Stimulated activated CD8-positive, alpha-beta memory T cell treated with anti-CD3 and anti-CD28 coated beads, Interleukin-12 subunit alpha, Interleukin-12 subunit beta, amount 100 ng/mL, for 24 hours (primary cell): Measurements from ENCODE around the gene IDI1.
"Not testable (repeated sequence)": the region's sequence is repeated elsewhere in the genome, so short reads cannot be mapped to it uniquely, and the experiment has no call there.

Source experiments
- DNase-seq: peaks from one replicate; pipeline ENCODE4 v3.0.0-alpha.2; 2020; ENCODE audit errors: extremely low read depth

Gene IDI1

GRCh38 chr10:1048732-1049424 lies at the start of gene IDI1:
IDI1 (minus strand) TSS chr10:1049119; CDS start chr10:1049003, 116 bp downstream.
- peak; percentile 93 for DNase-seq

DNA sequence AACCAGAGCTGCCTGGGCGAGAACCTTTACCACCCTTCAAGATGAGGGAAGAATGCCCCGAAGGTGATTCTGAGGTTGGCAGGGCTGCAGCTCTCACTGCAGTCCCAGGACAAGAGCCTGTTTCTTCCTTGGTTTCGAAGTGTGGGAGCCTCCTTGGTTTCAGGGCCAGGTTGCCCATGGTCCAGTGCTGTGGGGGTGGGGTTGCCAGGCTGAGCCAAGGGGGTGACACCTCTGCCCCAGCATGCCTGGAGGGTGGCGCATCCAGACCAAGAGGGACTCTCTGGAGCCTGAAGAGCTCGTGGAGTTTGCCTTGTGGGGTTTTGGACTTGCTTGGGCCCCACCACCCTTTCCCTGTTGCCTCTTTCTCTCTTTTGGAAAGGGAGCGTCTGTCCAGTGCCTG lies 48.5 kb upstream of the IDI1 start:
- DNase-seq = no peak

- DNase-seq = no peak
Observed at GRCh38 chr10:1096287-1096889, 47.5 kb upstream of the IDI1 start.

DNA sequence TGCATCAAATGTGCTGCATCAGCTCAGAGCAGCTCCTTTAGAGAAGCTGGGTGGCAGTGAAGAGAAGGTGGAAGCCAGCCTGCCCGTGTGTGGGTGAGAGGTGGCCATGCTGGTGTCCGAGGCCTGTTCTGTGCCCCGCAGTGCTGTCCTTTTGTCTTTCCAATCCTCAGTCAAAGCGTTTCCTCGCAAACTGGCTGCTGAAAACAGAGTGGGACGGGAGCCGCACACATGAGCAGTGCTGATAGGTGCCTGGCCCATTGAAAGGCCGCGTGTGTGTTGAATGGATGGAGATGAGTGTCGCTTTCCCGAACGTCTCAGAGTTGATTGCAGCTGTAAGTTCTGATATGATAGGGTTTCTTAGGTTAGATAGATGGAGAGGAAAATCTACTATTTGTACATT lies 46.6 kb upstream of the IDI1 start:
- no peak for DNase-seq

DNA sequence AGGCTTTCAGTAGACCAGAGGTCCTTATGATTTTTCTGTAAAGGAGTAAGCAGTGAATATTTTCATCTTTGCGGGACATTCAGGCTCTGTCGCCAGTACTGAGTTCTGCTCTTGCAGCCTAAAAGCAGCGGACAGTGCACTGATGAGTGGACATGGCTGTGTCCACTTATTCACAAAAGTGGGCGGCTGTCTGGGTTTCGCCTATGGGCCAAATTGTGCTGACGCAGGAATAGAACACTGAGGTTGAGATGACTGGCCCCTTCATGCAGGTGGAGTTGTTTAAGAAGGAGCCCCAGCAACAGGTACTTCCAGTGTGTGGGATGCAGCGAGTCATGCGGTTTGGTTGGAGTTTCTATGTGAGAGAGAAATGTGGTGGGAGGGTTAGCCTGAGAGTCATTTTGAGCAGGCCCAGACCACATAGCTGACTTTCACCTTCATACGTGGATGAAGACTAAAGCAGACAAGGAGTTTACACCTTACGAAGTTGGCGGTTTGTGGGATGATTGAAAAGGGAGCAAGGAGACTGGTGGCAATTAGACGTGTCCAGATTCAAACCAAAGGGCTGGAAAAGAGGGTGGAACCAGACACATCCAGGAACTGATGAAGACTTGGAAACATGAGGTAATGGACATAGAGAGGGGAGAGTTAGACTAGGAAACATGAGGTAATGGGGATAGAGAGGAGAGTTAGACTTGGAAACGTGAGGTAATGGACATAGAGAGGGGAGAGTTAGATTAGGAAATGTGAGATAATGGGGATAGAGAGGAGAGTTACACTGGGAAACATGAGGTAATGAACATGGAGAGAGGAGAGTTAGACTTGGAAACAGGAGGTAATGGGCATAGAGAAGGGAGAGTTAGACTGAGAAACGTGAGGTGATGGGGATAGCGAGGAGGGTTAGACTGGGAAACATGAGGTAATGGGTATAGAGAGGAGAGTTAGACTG lies 45.5 kb upstream of the IDI1 start:
- peak; percentile 30 for DNase-seq

DNA sequence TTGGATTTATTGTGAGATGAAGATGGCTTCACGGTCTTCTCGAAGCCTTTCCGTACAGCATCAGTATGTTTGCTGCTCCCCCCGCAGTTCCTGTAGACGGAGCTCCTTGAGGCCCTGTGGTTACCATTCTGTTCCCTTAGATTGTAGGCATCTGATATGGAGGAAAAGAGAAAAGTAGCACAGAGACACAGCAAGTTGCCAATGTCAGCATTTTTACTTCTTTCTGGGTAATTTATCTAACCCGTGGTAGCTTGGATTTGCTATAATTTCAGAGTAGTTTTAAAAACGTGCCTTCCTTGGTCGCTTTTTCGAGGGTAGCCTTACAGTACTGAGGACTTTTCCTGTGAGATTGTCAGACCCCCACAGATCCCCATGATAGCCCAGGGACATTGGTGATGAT lies 44.8 kb upstream of the IDI1 start:
- DNase-seq = no peak

GRCh38 chr10:1090696-1091095 lies 41.8 kb upstream of the IDI1 start:
- DNase-seq = no peak

GRCh38 chr10:1089017-1089689 lies 40.2 kb upstream of the IDI1 start:
- no peak for DNase-seq

DNA sequence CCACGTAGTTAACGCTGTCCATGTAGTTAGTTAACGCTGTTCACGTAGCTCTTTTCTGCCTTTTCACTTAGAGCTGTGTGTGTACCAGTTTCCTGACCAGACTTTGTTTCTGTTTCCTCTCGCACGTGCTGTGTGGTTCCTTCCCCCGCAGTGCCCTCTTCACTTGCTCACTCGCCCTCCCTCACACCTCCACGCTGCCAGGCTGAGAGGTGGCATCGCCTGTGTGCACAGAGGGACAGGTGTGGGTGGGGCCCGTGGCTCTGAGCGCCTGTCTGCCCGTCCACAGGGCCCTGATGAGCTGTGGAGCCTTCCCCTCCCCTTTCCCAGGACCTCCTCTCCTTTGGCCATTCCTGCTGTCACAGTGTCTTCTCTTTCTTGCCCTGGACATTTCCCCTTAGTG lies 37.9 kb upstream of the IDI1 start:
- no peak for DNase-seq

DNA sequence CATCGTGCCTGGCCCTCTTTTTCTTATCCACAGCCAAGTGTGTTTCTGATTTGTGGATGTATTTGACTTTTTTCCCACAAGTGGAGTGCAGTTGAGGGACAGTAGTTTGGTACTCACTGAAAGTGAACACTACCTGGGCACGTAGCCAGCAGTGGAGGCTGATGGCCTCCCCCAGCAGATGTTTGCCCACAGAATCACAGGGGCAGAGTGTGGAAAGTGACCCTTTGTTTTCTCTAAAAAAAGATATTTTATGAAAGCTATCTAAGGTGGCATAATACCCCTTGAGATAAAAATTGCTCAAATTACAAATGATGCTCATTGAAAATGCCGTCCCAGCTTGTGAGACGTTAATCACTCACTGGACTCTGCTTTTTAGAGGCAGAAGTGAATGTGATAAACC lies 36.3 kb upstream of the IDI1 start:
- no peak for DNase-seq

DNA sequence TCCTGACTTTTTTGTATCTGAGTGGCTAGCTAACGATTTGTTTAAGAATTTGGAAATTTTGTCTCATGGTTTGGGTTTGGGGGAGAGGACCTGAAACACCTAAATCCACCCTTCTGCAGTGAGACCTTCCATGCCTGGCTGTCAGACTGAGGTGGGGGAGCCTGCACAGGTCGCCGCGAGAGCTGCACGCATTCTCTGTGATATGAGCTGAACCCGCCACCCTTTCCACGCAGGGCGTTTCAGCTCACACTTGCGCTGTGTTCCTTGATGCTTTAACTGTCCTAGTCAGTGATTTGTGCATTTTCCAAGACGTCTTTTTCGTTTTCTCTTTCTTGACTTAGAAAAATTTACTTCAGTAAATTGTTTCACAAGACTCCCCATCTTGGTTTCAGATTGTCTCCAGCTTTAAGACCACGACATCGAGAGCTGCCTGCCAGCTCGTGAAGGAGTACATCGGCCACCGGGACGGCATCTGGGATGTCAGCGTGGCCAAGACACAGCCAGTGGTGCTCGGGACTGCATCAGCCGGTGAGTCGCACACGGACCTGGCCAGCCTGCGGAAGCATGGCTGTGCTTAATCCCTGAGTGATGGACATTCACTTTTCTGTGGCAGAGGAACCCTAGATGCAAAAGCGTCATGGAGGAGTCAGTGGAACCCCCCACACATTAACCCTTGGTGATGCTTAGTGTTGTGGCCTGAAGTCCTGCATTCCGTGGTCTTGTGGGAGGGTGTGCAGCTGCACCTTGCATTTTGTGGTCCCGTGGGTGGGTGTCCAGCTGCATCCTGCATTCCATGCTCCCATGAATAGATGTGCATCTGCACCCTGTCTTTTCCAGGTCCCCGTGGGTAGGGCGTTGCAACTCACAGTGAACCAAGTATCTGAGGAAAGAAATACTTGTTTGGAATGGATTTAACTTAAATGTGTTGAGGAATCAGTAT lies 35.4 kb upstream of the IDI1 start:
- no peak for DNase-seq

DNA sequence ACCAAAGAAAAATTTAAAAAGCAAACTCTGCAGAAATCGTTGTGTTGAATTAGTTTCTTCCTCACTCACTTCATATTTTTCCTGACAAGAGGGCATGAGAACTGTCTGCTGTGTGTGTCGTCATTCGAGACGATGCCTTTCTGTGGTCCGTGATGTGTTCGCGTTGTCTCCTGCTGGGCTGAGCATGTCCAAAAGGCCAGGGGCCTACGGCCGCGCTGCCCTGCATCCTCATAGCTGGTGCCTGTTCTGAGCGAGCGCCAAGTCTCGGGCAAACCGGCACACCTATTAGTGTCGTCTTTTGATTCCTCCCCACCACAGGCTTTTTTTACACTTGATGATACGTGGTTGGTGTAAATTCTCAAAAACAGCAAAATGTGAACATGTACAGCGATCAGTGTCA lies 34.7 kb upstream of the IDI1 start:
- DNase-seq = no peak

GRCh38 chr10:1078668-1079067 lies 29.7 kb upstream of the IDI1 start:
- no peak for DNase-seq

GRCh38 chr10:1074748-1075308 lies 25.9 kb upstream of the IDI1 start:
- no peak for DNase-seq

GRCh38 chr10:1074052-1074747 lies 25.3 kb upstream of the IDI1 start:
- DNase-seq = no peak

GRCh38 chr10:1070919-1071318 lies 22.0 kb upstream of the IDI1 start:
- no peak for DNase-seq

GRCh38 chr10:1068380-1069361 lies 19.8 kb upstream of the IDI1 start:
- DNase-seq = no peak

GRCh38 chr10:1066734-1067133 lies 17.8 kb upstream of the IDI1 start:
- not testable (repeated sequence) for DNase-seq

DNA sequence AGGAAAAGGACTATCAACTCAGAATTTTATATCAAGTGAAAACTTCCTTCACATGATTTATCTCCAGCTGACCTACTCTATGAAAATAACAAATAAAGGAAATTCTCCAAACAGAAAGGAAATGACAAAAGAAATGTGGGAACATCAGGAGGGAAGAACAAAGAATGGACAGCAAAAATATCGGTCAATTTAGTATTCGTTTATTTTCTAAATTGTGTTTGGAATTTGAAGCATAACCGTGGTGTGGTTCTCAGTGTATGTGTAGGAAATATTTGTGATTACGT lies 16.0 kb upstream of the IDI1 start:
- no peak for DNase-seq
